ENCODE measurements around the gene TMEM14B. TPM values are rescaled to one million over a fixed set of nuclear protein-coding genes. Genes with fewer than 3 reads are reported as not detected.

TMEM14B gene
- total RNA-seq (2022; extraction: Qiagen RNA extraction; ENCODE audit: low read depth): 135 to 163 TPM (median 139 TPM) in 5 replicates

GRCh38 chr6:10747251-10747972 lies at the start of gene TMEM14B:
TMEM14B (plus strand) TSS chr6:10747805; CDS start chr6:10749246, 1,441 bp downstream.

GRCh38 chr6:10722820-10723566 lies 24.6 kb upstream of the TMEM14B start, which contains the start of gene TMEM14C:
TMEM14C (plus strand) TSS chr6:10723070; CDS start chr6:10724614, 1,544 bp downstream.

Other genes starting within 250 kb of the TMEM14B start
- gene GCNT2, start 226.5 kb upstream of the TMEM14B start, total RNA-seq (2022; extraction: Qiagen RNA extraction; ENCODE audit: low read depth): 5.6 to 7.5 TPM (median 6.3 TPM) in 5 replicates
- gene C6orf52, start 53.2 kb upstream of the TMEM14B start, total RNA-seq (2022; extraction: Qiagen RNA extraction; ENCODE audit: low read depth): 1.7 to 2.1 TPM (median 2.1 TPM) in 5 replicates
- gene PAK1IP1, start 52.8 kb upstream of the TMEM14B start, total RNA-seq (2022; extraction: Qiagen RNA extraction; ENCODE audit: low read depth): 19.1 to 21.0 TPM (median 20.3 TPM) in 5 replicates
- 147 to 168 TPM (median 156 TPM) in 5 replicates for gene TMEM14C, start 24.7 kb upstream of the TMEM14B start, total RNA-seq (2022; extraction: Qiagen RNA extraction; ENCODE audit: low read depth)
- gene MAK, start 90.7 kb downstream of the TMEM14B start, total RNA-seq (2022; extraction: Qiagen RNA extraction; ENCODE audit: low read depth): 0.09 to 0.29 TPM (median 0.15 TPM) in 5 replicates
- not detected in 5 replicates for gene GCM2, start 134.2 kb downstream of the TMEM14B start, total RNA-seq (2022; extraction: Qiagen RNA extraction; ENCODE audit: low read depth)
- gene SYCP2L, start 139.2 kb downstream of the TMEM14B start, total RNA-seq (2022; extraction: Qiagen RNA extraction; ENCODE audit: low read depth): 2.0 to 3.3 TPM (median 2.4 TPM) in 5 replicates

Data from A549 treated with GW870086 at 1 μM for 4 hours (cell line).